Lower leg skin (tissue), 3 donors: ENCODE results near the gene PLD1.

ENCODE experiments used
- CTCF ChIP-seq, 3 donors: fragments of 450-650 bp; IDR thresholded peaks; one replicate each; pipeline ENCODE4 v1.5.1; 2016; ENCODE audit warnings: antibody characterized with exemption in 3 of 3, mild to moderate bottlenecking in 3 of 3, moderate library complexity in 2 of 3
- POLR2A ChIP-seq, 2 donors: fragments of 450-650 bp; IDR thresholded peaks; one replicate each; pipeline ENCODE4 v1.6.1; 2016 to 2017; ENCODE audit warnings: antibody characterized with exemption in 2 of 2, mild to moderate bottlenecking in 1 of 2, moderate library complexity in 1 of 2

- no peak for TF ChIP-seq CTCF (IDR thresholded peaks at IDR 0.05)
- no peak for TF ChIP-seq POLR2A (IDR thresholded peaks at IDR 0.05)
These were observed 189.4 kb downstream of the PLD1 start for GRCh38 chr3:171620825-171621434.
